ENCODE measurements around the gene CLC.

GRCh38 chr19:39752390-39752789 lies 14.6 kb upstream of the CLC start:
- no peak for TF ChIP-seq EZH2 (IDR thresholded peaks at IDR 0.05; ENCODE audit: insufficient read depth, poor library complexity, severe bottlenecking)
- TF ChIP-seq EZH2phosphoT487 (IDR thresholded peaks at IDR 0.05; ENCODE audit: insufficient read depth, low read depth), result no peak
